Esophagus squamous epithelium (tissue), 5 donors: ENCODE data around the gene LMAN1L. TPM values are rescaled to one million over a fixed set of nuclear protein-coding genes. Genes with fewer than 3 reads are reported as not detected.

Experiments used
- DNase-seq: peaks from one replicate; lab custom pipeline; 2025; lab: John Stamatoyannopoulos, UW
- H3K27ac ChIP-seq, 4 donors: fragments of 200-600 bp; sonication (generic); one replicate each; pipeline ENCODE4 v1.5.1; 2016 to 2019; ENCODE audit warnings: mild to moderate bottlenecking in 1 of 4
- H3K27me3 ChIP-seq, 4 donors: fragments of 200-600 bp; sonication (generic); 1 replicate in 3 of 4; 2 replicates in 1 of 4; pipeline versions ENCODE4 v1.5.1 to v1.6.0; 2017 to 2021; ENCODE audit warnings: antibody characterized with exemption in 1 of 4
- H3K36me3 ChIP-seq, 3 donors: fragments of 200-600 bp; sonication (generic); one replicate each; pipeline ENCODE4 v1.5.1; 2016 to 2019
- H3K4me1 ChIP-seq, 3 donors: fragments of 200-600 bp; sonication (generic); one replicate each; pipeline ENCODE4 v1.5.1; 2017 to 2019
- H3K4me3 ChIP-seq, 4 donors: fragments of 200-600 bp; sonication (generic); 1 replicate in 3 of 4; 2 replicates in 1 of 4; pipeline ENCODE4 v1.5.1; 2016 to 2019; ENCODE audit warnings: mild to moderate bottlenecking in 2 of 4, moderate library complexity in 1 of 4
- H3K9me3 ChIP-seq, 3 donors: fragments of 200-600 bp; sonication (generic); one replicate each; pipeline ENCODE4 v1.5.1; 2016 to 2019
- CTCF ChIP-seq, 6 experiments: fragments of 450-650 bp in 4 of 6; fragments of 200-600 bp in 2 of 6; sonication (generic) in 2 of 6; IDR thresholded peaks; one replicate each; pipeline ENCODE4 v1.5.1; 2016 to 2019; ENCODE audit warnings: antibody characterized with exemption in 6 of 6, mild to moderate bottlenecking in 4 of 6, moderate library complexity in 4 of 6
- POLR2A ChIP-seq, 4 donors: fragments of 450-650 bp; IDR thresholded peaks; one replicate each; pipeline ENCODE4 v1.6.1; 2017; ENCODE audit warnings: antibody characterized with exemption in 4 of 4, mild to moderate bottlenecking in 4 of 4, moderate library complexity in 3 of 4
- WGBS, 2 donors: methylation state at CpG; one replicate each; pipeline ENCODE4 v1.1.5; 2018; 5-methylcytosine and 5-hydroxymethylcytosine counted together
- intact Hi-C: fragments of 100-400 bp; cut with DNase I; formaldehyde crosslinking; loops from one replicate; pipeline ENCODE4 v1.15.0; 2022
- total RNA-seq, 4 donors: library from RNA; depleted of rRNA; stranded (reverse); fragments of >200 nt; gene quantifications; one replicate each; pipeline ENCODE4 v1.1.0, GENCODE V29; 2016
- donor health status: DM: yes; HTN: yes; CAD: no.

The LMAN1L gene
- total RNA-seq, 4 donors from 2014 or later = 0.18 TPM; not detected in 3

- no peak overlapping the region for H3K27ac ChIP-seq
- DNase-seq = no peak
- H3K4me1 ChIP-seq = peaks cover 2 to 25% (median 10%) of the 10 kb centered on the region in 3 donors
- no peak overlapping the region for H3K4me3 ChIP-seq
- peaks cover 10 to 64% (median 20%) of the 10 kb centered on the region in 3 donors for H3K36me3 ChIP-seq
- TF ChIP-seq POLR2A (IDR thresholded peaks at IDR 0.05) (no peak), CTCF (IDR thresholded peaks at IDR 0.05) (no peak)
- no peaks in the 10 kb centered on the region for H3K27me3 ChIP-seq
- 85% methylated on average over 7 of the region's 7 CpGs; no CpG with 5 or more reads in 1 of the 2 donors for WGBS, 2 donors
- intact Hi-C loops = no loop called here
- H3K9me3 ChIP-seq = no peaks in the 10 kb centered on the region
Observed at GRCh38 chr15:74836846-74837245, 24.2 kb downstream of the LMAN1L start.

GRCh38 chr15:74837482-74838136 is 25.0 kb downstream of the LMAN1L start:
- no peak for TF ChIP-seq POLR2A (IDR thresholded peaks at IDR 0.05)
- TF ChIP-seq CTCF (IDR thresholded peaks at IDR 0.05) = no peak
- intact Hi-C loops = no loop called here
- no peak for DNase-seq
- peaks cover 10 to 65% (median 20%) of the 10 kb centered on the region in 3 donors for H3K36me3 ChIP-seq
- H3K27ac ChIP-seq = no peak overlapping the region
- no peaks in the 10 kb centered on the region for H3K27me3 ChIP-seq
- peaks cover 8 to 28% (median 18%) of the 10 kb centered on the region in 3 donors for H3K4me1 ChIP-seq
- no peaks in the 10 kb centered on the region for H3K9me3 ChIP-seq
- WGBS, 2 donors = 75 to 88% methylated on average over 9 to 10 of the region's 15 CpGs
- H3K4me3 ChIP-seq = no peak overlapping the region

- no peaks in the 10 kb centered on the region for H3K9me3 ChIP-seq
- intact Hi-C loops = no loop called here
- no peak for TF ChIP-seq POLR2A (IDR thresholded peaks at IDR 0.05)
- no peak for TF ChIP-seq CTCF (IDR thresholded peaks at IDR 0.05)
- no peak overlapping the region for H3K4me3 ChIP-seq
- H3K27me3 ChIP-seq = no peaks in the 10 kb centered on the region
- H3K4me1 ChIP-seq = peaks cover 8 to 29% (median 19%) of the 10 kb centered on the region in 3 donors
- peaks cover 10 to 65% (median 20%) of the 10 kb centered on the region in 3 donors for H3K36me3 ChIP-seq
- no peak overlapping the region for H3K27ac ChIP-seq
- no peak for DNase-seq
- WGBS, 2 donors = no CpG with 5 or more reads among the region's 10 CpGs
Observed at GRCh38 chr15:74838137-74838516, 25.5 kb downstream of the LMAN1L start.

GRCh38 chr15:74838746-74839525 is 26.3 kb downstream of the LMAN1L start:
- WGBS, 2 donors = 75 to 94% methylated on average over 5 to 8 of the region's 11 CpGs
- no peak for TF ChIP-seq POLR2A (IDR thresholded peaks at IDR 0.05)
- TF ChIP-seq CTCF (IDR thresholded peaks at IDR 0.05) = no peak
- peaks cover 15 to 37% (median 27%) of the 10 kb centered on the region in 3 donors for H3K4me1 ChIP-seq
- H3K9me3 ChIP-seq = no peaks in the 10 kb centered on the region
- no peaks in the 10 kb centered on the region for H3K27me3 ChIP-seq
- intact Hi-C loops = no loop called here
- H3K27ac ChIP-seq = no peak overlapping the region
- peaks cover 10 to 67% (median 20%) of the 10 kb centered on the region in 3 donors for H3K36me3 ChIP-seq
- DNase-seq = no peak
- H3K4me3 ChIP-seq = no peak overlapping the region
